ENCODE results near the gene MLN. TPM values are rescaled to one million over a fixed set of nuclear protein-coding genes. Genes with fewer than 3 reads are reported as not detected.

The MLN gene
- total and polyA plus RNA-seq, 2 of the 4 experiments (the other 2 are of a cell fraction), result not detected

GRCh38 chr6:33772902-33773472, 30.8 kb downstream of the MLN start:
- Histone ChIP-seq H3K4ac (ENCODE audit: low read depth, low read length) (peak overlapping the region; percentile 39; the same call in 1 of the 2 replicates), H3K9me3 (ENCODE audit: control insufficient read depth, insufficient read depth, low read length) (no peaks in the 10 kb centered on the region), H2AK5ac (ENCODE audit: low read depth, low read length) (peak overlapping the region; percentile 69), H3K23ac (ENCODE audit: low read depth, low read length) (peak overlapping the region; percentile 50), H3K14ac (replicated peaks; ENCODE audit: low read depth, low read length) (peak overlapping the region; percentile 36; the same call in 1 of the 2 replicates), H2BK15ac (ENCODE audit: low read depth, low read length) (no peak overlapping the region), H2BK120ac (ENCODE audit: low read depth, low read length) (no peak overlapping the region; the same call in 1 of the 2 replicates), H3K9me1 (ENCODE audit: insufficient read depth, low read length) (peaks cover 27% of the 10 kb centered on the region), H3K36me3 (ENCODE audit: control insufficient read depth, insufficient read depth, low read length) (peaks cover 51% of the 10 kb centered on the region), H3K79me1 (ENCODE audit: low read depth in 1 of 2, low read length in 2 of 2) (peaks cover 0 to 35% of the 10 kb centered on the region in 2 experiments; a peak in 3 of 4 replicates), H2AK9ac (replicated peaks; ENCODE audit: low read depth, low read length, poor library complexity) (peak overlapping the region; percentile 95), H3K27me3 (ENCODE audit: control insufficient read depth, insufficient read depth, low read length) (no peaks in the 10 kb centered on the region), H2AFZ (replicated peaks; ENCODE audit: low read length, poor library complexity) (no peak overlapping the region), H4K8ac (ENCODE audit: low read depth in 2 of 2, low read length in 2 of 2) (peak overlapping the region in 1 of 2 experiments; percentile 93; a peak in 2 of 4 replicates), H2BK5ac (ENCODE audit: low read depth, low read length, poor library complexity, severe bottlenecking) (peak overlapping the region; percentile 70), H4K20me1 (ENCODE audit: insufficient read depth, low read length) (0 out of 2 replicates have a peak, but pooled peaks cover 4% of the 10 kb centered on the region), H4K5ac (ENCODE audit: low read depth, low read length) (no peak overlapping the region), H3K9ac (ENCODE audit: low read depth, low read length) (no peak overlapping the region), H3K4me1 (ENCODE audit: control insufficient read depth, insufficient read depth, low read length) (peaks cover 46% of the 10 kb centered on the region), H3K27ac (ENCODE audit: insufficient read depth, low read length) (peak overlapping the region; percentile 7; the same call in 1 of the 2 replicates), H3K18ac (ENCODE audit: low read depth, low read length) (no peak overlapping the region), H3K4me3 (ENCODE audit: insufficient read depth, low read depth, low read length) (no peak overlapping the region), H3K4me2 (ENCODE audit: low read depth, low read length) (no peak overlapping the region), H4K91ac (ENCODE audit: insufficient read depth, low read depth, low read length) (peak overlapping the region; percentile 26; the same call in 1 of the 2 replicates), H3K56ac (ENCODE audit: extremely low read depth, insufficient read depth, low read length) (no peak overlapping the region), H2BK20ac (ENCODE audit: low read depth, low read length) (peak overlapping the region; percentile 19; the same call in 1 of the 2 replicates)
- intact Hi-C loops (cut with micrococcal nuclease) (loop anchor here (2.0 kb wide), 1 partner anchor 16 kb away; the partner anchor contains the start of gene LEMD2), in situ Hi-C loops (cut with MboI; ENCODE audit: low sequenced_read_pairs) (loop anchor here (5.0 kb wide), 1 partner anchor 259 kb away; no protein-coding TSS in a partner anchor), dilution Hi-C loops (cut with HindIII; ENCODE audit: low sequenced_read_pairs, unreplicated experiment) (no loop called here)
- WGBS, 2 experiments (ENCODE audit: extremely low coverage in 2 of 2, insufficient read length in 1 of 2), result 83% methylated on average over 2 of the region's 6 CpGs; no CpG with 5 or more reads in 1 of the 2 experiments
- ATAC-seq (ENCODE audit: low read depth), result no peak
- CTCF ChIA-PET, result interaction anchor here (0.6 to 1.2 kb wide), 2 partner anchors 65 to 157 kb away, joined by 4 to 5 read pairs; no protein-coding TSS in a partner anchor
- BruUV-seq (replicated peaks), result no TSS peak
- POLR2A ChIA-PET (ENCODE audit: unreplicated experiment), result no interaction called here
- TF ChIP-seq MAZ (IDR thresholded peaks at IDR 0.05; ENCODE audit: borderline replicate concordance, low read depth, low read length) (no peak), ELK1 (IDR thresholded peaks at IDR 0.05; ENCODE audit: borderline replicate concordance, low read depth, low read length) (no peak), NFE2L2 (IDR thresholded peaks at IDR 0.05; ENCODE audit: low read depth, low read length) (no peak), POLR2A (IDR thresholded peaks at IDR 0.05; ENCODE audit: low read depth, low read length) (no peak), RFX5 (IDR thresholded peaks at IDR 0.05; ENCODE audit: low read depth, low read length) (no peak), RAD21 (IDR thresholded peaks at IDR 0.05; ENCODE audit: low read length) (no peak)
- no peak for DNase-seq
